ENCODE measurements around the gene TMEM190.
A peak's percentile ranks its signal among the peaks of the same experiment; 100 is the strongest.

TMEM190 gene

DNA sequence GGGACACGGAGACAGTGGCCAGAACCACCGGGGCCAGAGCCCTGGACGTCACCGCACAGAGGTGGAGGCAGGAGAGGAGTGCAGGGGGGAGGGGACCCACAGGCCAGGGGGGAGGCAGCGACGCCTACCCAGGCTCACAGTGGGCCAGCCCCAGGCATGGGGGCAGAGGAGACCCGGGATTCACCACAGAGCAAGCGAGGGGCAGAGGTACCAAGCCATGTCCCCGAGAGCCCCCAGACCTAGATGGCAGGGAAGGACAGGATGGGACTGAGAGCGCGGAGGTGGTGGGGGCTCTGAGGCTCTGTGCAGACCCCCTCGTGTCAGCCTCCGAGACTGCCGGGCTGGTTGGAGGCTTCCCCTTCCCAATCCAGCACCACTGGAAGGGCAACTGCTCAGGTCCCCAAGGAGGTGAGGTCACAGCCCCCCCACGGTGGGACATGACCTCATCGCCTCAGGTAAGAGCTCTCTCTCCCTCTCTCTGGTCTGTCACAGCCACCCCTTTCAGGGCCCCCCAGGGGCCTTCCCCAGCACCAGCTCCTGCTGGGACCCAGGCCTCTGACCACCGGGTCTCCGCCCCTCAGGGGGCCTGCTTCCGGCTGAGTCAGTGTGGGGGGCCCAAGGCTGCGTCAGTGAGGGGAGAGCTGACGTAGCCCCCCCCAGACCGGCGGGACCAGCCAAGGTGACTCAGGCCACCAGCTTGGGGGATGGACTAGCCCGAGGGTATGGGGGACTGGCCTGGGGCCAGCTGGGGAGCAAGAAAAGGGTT, 4.1 kb upstream of the TMEM190 start:
- no peak for DNase-seq

DNA sequence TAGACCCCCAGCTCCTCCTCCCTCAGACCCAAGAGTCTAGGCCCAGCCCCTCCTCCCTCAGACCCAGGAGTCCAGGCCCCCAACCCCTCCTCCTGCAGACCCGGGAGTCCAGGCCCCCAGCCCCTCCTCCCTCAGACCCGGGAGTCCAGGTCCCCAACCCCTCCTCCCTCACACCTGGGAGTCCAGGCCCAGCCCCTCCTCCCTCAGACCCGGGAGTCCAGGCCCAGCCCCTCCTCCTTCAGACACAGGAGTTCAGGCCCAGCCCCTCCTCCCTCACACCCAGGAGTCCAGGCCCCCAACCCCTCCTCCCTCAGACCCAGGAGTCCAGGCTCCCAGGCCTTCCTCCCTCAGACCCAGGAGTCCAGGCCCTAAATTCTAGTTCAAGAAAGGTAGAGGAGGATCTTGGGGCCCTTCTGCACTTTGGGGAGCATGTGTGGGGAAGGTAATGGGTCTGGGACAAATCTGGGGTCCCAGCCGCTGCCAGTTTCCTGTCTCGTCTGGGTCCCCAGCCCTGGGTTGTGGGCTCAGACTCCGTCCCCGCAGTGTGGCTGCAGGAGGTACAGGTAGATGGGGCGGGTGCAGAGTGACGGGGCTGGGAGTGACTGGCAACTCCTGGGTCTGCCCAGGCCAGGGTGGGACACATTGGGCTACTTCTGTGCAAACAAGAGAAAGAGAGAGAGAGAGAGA, 3.2 kb upstream of the TMEM190 start:
- no peak for DNase-seq

DNA sequence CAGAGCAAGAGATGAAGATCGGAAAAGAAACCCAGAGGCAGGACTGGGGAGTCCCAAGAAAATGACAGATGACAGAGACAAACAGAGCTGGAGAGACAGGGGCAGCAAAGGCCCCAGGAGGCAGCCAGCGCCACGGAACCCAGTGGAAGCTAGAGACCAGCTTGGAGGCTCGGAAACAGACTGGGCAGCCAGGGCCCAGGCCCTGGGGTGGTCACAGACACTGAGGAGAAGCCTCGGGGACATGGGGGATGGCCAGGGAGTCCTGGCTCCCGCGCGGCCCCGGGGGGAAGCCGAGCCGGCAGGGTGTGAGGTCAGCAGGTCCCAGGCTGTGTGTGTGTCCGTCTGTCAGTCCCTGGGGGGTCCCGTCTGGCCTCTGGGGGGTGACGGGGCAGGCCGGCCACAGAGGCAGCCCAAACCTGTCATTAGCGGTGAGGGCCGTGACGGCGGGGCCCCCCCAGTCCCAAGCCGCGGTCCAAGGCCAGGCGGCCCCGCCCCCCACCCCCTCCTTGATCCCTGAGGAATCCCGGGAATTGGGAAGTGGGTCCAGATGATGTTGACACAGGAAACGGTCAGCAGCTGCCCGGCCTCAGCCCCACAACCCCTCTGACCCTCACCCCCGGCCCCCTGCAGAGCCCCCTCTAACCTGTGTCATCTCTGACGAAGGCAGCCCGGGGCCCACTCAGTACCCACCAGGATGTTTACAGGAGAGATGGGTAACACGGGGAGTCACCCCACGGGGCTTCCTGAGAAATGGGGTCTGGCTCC, 2.5 kb upstream of the TMEM190 start:
- no peak for DNase-seq

GRCh38 chr19:55377356-55378131, 918 bp downstream of the TMEM190 start:
- DNase-seq: no peak

DNA sequence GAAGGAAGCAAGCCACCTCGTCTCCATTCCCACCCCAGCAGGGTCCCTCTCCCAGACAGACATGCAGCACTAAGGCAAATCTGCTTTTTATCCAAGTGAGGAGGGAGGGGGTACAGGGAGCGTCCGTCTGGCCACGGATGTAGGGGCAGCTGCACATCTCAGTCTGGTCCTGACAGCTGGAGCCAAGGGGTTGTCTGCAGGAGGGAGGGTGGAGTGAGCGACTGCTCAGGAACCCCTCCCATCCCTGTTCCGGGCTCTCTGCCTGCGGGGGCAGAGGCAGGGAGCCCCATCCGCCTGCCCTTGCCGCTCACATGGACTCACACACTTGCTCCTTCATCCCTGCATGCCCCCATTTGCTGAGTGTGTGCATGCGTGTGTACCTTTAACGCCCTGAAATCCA, 2.5 kb downstream of the TMEM190 start:
- no peak for DNase-seq

GRCh38 chr19:55382013-55382412, 5.4 kb downstream of the TMEM190 start:
- DNase-seq: no peak

DNA sequence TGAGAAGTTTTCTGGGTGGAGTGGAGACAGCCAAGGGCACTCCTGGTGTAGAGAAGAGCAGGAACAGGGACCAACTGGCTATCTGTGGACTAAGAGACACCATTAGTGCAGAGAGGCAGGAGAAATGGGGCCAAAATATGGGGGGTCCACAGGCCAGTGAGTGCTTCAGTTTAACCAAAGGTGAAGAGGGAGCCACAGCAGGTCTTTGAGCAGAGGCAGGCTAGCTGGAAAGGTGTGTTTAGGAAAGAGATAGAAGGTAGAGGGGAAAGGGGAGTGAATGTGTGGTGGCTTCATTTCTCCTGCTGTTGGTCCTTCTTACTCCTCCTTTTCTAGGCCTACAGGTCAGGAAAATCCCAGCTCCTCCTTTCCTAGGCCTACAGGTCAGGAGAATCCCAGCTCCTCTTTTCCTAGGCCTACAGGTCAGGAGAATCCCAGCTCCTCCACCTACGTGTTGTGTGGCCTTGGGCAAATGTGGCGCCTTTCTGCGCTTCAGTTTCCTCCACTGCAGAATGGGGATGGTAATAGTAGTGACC, 6.0 kb downstream of the TMEM190 start:
- no peak for DNase-seq

GRCh38 chr19:55383279-55384130, 6.9 kb downstream of the TMEM190 start:
- DNase-seq: no peak

- no peak for DNase-seq
Observed at GRCh38 chr19:55384131-55384919, 7.7 kb downstream of the TMEM190 start, which contains the start of gene TMEM238. TMEM238 (minus strand) TSS chr19:55384292; CDS start chr19:55384259, 33 bp downstream.

GRCh38 chr19:55384920-55385723, 8.5 kb downstream of the TMEM190 start:
- DNase-seq: peak; percentile 98

GRCh38 chr19:55385724-55386492, 9.3 kb downstream of the TMEM190 start, which contains the start of gene RPL28:
RPL28 (plus strand) TSS chr19:55385932; CDS start chr19:55386358, 426 bp downstream.
- peak; percentile 98 for DNase-seq

DNA sequence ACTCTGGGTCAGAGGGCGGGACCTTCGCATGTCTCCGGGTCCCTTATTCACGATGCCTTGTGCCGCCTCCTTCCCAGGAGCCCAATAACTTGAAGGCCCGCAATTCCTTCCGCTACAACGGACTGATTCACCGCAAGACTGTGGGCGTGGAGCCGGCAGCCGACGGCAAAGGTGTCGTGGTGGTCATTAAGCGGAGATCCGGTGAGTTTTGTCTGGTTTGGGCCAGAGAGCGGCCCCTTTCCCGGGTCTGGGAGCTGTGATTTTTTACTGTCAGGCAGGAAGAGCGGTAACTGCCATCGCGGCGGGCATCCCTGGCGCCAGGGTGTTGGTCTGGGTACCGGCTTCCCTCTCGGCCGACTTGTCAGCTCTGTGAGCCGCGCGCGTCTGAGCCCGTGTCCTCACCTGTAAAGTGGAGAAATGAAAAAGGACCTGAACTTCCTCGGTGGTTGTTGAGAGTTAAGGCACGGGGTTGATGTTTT, 9.9 kb downstream of the TMEM190 start:
- DNase-seq: no peak

GRCh38 chr19:55387736-55388497, 11.3 kb downstream of the TMEM190 start:
- no peak for DNase-seq

DNA sequence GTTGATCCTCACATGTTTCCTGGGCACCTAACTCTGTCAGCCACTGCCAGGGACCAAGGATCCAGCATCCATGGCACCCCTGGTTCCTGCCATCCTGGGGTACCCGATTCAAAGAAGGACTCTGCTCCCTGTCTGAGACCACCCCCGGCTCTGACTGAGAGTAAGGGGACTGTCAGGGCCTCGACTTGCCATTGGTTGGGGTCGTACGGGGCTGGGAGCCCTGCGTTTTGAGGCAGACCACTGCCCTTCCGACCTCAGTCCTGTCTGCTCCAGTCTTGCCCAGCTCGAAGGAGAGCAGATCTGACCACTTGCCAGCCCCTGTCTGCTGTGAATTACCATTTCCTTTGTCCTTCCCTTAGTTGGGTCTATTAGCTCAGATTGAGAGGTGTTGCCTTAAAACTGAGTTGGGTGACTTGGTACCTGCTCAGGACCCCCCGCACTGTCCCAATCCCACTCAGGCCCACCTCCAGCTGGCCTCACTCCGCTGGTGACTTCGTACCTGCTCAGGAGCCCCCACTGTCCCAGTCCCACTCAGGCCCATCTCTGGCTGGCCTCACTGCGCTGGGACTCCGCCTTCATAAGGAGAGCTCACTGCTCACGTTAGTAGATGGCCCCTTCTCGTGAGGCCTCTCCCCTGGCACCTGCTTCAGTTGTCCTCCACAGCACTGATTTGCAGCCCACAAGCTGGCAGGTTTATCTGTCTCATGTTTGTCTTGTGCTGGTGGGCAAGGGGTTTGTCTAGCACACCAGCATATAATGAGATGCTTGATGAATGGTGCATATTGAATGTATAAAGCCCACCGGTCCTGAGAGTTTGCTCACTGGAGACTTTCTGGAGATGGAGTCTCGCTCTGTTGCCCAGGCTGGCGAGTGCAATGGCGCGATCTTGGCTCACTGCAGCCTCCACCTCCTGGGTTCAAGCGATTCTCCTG, 13.0 kb downstream of the TMEM190 start:
- DNase-seq: no peak

GRCh38 chr19:55390461-55390880, 13.8 kb downstream of the TMEM190 start:
- no peak for DNase-seq

DNA sequence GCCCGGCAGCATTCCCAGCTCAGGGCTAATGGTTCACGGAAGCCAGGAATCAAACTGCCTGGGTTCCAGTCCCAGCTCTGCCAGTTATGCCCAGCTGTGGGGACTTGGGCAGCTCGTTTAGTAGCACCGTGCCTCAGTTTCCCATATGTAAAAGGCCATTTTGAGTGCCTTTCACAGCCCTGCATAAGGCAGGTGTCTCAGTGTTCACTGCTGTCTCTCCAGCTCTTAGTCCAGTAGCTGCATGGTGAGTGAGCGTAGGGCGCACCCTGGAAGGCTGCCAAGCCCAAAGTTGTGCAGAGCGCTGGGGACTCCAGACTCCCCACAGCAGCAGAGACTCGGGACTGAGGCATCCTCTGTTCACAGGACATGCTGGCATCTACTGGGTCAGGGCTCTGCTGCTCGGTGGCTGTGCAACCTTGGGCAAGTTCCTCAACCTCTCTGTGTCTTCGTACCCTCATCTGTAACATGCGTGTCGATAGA, 14.6 kb downstream of the TMEM190 start:
- no peak for DNase-seq

Measured in kidney glomerular epithelial cell (primary cell).